SK-N-SH (cell line): ENCODE results near the gene OR13C5. TPM values are rescaled to one million over a fixed set of nuclear protein-coding genes. Genes with fewer than 3 reads are reported as not detected.

Source experiments
- CTCF ChIA-PET: fragments of 300-600, 350-600 bp; formaldehyde crosslinking; extraction: SDS; loops from one replicate; lab custom pipeline; 2021; lab: Yijun Ruan, JAX
- POLR2A ChIA-PET: fragments of 350-600 bp; sonication (Branson Sonifier 250); formaldehyde crosslinking; extraction: SDS; loops from one replicate; lab custom pipeline; 2020; ENCODE audit warnings: antibody characterized with exemption, inconsistent platforms; lab: Yijun Ruan, JAX
- DNase-seq: peaks from one replicate; pipeline ENCODE4 v3.0.0; 2012
- H2AFZ ChIP-seq: fragments of 200-600 bp; sonication (generic); 2 replicates; pipeline ENCODE4 v1.8.1; 2016; ENCODE audit warnings: antibody characterized with exemption, mild to moderate bottlenecking, low read depth
- H3F3A ChIP-seq: fragments of 200-600 bp; sonication (generic); replicated peaks from 2 replicates; pipeline ENCODE3; 2016; ENCODE audit warnings: antibody characterized with exemption, mild to moderate bottlenecking; ENCODE audit not compliant: insufficient read depth
- H3K27ac ChIP-seq, 2 experiments: fragments of 200-500 bp in 1 of 2; fragments of 200-600 bp in 1 of 2; sonication (Bioruptor generic) in 1 of 2; sonication (generic), shearing (Covaris generic) in 1 of 2; 2 replicates each; pipeline versions ENCODE4 v1.5.1 to v1.6.1; 2014 to 2016; ENCODE audit warnings: low read depth in 2 of 2, inconsistent platforms in 1 of 2, low read length in 1 of 2, mild to moderate bottlenecking in 1 of 2, mixed read lengths in 1 of 2
- H3K27me3 ChIP-seq: fragments of 200-600 bp; sonication (generic), shearing (Covaris generic); 2 replicates; pipeline ENCODE4 v1.6.1; 2016; ENCODE audit warnings: mixed run types; ENCODE audit not compliant: insufficient read depth
- H3K36me3 ChIP-seq, 2 experiments: fragments of 200-500 bp in 1 of 2; fragments of 200-600 bp in 1 of 2; sonication (Bioruptor generic) in 1 of 2; sonication (generic) in 1 of 2; replicated peaks in 1 of 2; 2 replicates each; pipeline versions ENCODE3 to v1.5.1; 2014 to 2016; ENCODE audit warnings: low read length in 1 of 2, mild to moderate bottlenecking in 1 of 2; ENCODE audit not compliant: insufficient read depth in 2 of 2, control insufficient read depth in 1 of 2
- H3K4me1 ChIP-seq, 2 experiments: fragments of 200-500 bp in 1 of 2; fragments of 200-600 bp in 1 of 2; sonication (Bioruptor generic) in 1 of 2; sonication (generic), shearing (Covaris generic) in 1 of 2; 2 replicates each; pipeline versions ENCODE4 v1.5.1 to v1.6.1; 2014 to 2016; ENCODE audit warnings: low read depth in 1 of 2, low read length in 1 of 2, mixed run types in 1 of 2; ENCODE audit not compliant: insufficient read depth in 2 of 2, control insufficient read depth in 1 of 2
- H3K4me2 ChIP-seq: fragments of 200-600 bp; sonication (generic), shearing (Covaris generic); 2 replicates; pipeline ENCODE4 v1.6.1; 2017; ENCODE audit warnings: mixed run types
- H3K4me3 ChIP-seq, 2 experiments: fragments of 200-500 bp in 1 of 2; fragments of 200-600 bp in 1 of 2; sonication (Bioruptor generic) in 1 of 2; sonication (generic), shearing (Covaris generic) in 1 of 2; 2 replicates each; pipeline versions ENCODE4 v1.5.1 to v1.8.1; 2014 to 2016; ENCODE audit warnings: low read depth in 2 of 2, inconsistent platforms in 1 of 2, low read length in 1 of 2, mild to moderate bottlenecking in 1 of 2, mixed read lengths in 1 of 2, moderate library complexity in 1 of 2
- H3K79me2 ChIP-seq: fragments of 200-600 bp; sonication (generic); 2 replicates; pipeline ENCODE4 v1.8.1; 2017; ENCODE audit warnings: mild to moderate bottlenecking; ENCODE audit not compliant: insufficient read depth
- H3K9ac ChIP-seq: fragments of 200-600 bp; sonication (generic); 2 replicates; pipeline ENCODE4 v1.6.1; 2017; ENCODE audit warnings: mixed run types
- H3K9me2 ChIP-seq: fragments of 200-600 bp; sonication (generic); 2 replicates; pipeline ENCODE4 v1.6.1; 2017; ENCODE audit warnings: mixed run types
- H3K9me3 ChIP-seq: fragments of 200-600 bp; sonication (generic); 2 replicates; pipeline ENCODE4 v1.6.1; 2017; ENCODE audit warnings: mixed run types, mild to moderate bottlenecking, moderate library complexity
- H4K20me1 ChIP-seq: fragments of 200-600 bp; sonication (generic); 2 replicates; pipeline ENCODE4 v1.6.1; 2017; ENCODE audit warnings: mild to moderate bottlenecking, mixed run types; ENCODE audit not compliant: insufficient read depth
- CTCF ChIP-seq: fragments of 200-600 bp; sonication (generic); IDR thresholded peaks from 2 replicates; pipeline ENCODE4 v1.6.1; 2017; ENCODE audit warnings: antibody characterized with exemption, mild to moderate bottlenecking, moderate library complexity
- ELF1 ChIP-seq: IDR thresholded peaks from 2 replicates; pipeline ENCODE4 v1.4.0; 2012
- EP300 ChIP-seq, 2 experiments: IDR thresholded peaks; 2 replicates each; pipeline versions ENCODE4 v1.4.0 to v1.6.1; 2012; ENCODE audit warnings: borderline replicate concordance in 1 of 2, low read depth in 1 of 2, low read length in 1 of 2
- GABPA ChIP-seq: IDR thresholded peaks from 2 replicates; pipeline ENCODE4 v1.4.0; 2012; ENCODE audit warnings: low read depth, mild to moderate bottlenecking
- MXI1 ChIP-seq: IDR thresholded peaks from 2 replicates; pipeline ENCODE4 v1.6.1; 2012; ENCODE audit warnings: mild to moderate bottlenecking, low read depth, low read length, improper control_type of control experiment
- NFIC ChIP-seq: IDR thresholded peaks from 2 replicates; pipeline ENCODE4 v1.4.0; 2012; ENCODE audit warnings: borderline replicate concordance
- PBX3 ChIP-seq: IDR thresholded peaks from 2 replicates; pipeline ENCODE4; 2012
- POLR2AphosphoS5 ChIP-seq: IDR thresholded peaks from 2 replicates; pipeline ENCODE4 v1.6.1; 2012; ENCODE audit warnings: low read depth, low read length
- REST ChIP-seq: IDR thresholded peaks from 2 replicates; pipeline ENCODE4 v1.6.1; 2012; ENCODE audit warnings: mild to moderate bottlenecking, low read depth, low read length, moderate library complexity
- RXRA ChIP-seq: IDR thresholded peaks from 2 replicates; pipeline ENCODE4 v1.4.0; 2012; ENCODE audit warnings: low read depth, mild to moderate bottlenecking, borderline replicate concordance
- TEAD4 ChIP-seq: IDR thresholded peaks from 2 replicates; pipeline ENCODE4 v1.4.0; 2012; ENCODE audit warnings: mild to moderate bottlenecking, borderline replicate concordance; ENCODE audit not compliant: insufficient read depth
- USF1 ChIP-seq: IDR thresholded peaks from 2 replicates; pipeline ENCODE4 v1.4.0; 2012; ENCODE audit warnings: low read depth, borderline replicate concordance
- USF2 ChIP-seq: fragments of 150-350 bp; IDR thresholded peaks from 2 replicates; pipeline ENCODE4 v1.6.1; 2017; ENCODE audit warnings: antibody characterized with exemption, low read length, low read depth, borderline replicate concordance
- YY1 ChIP-seq: IDR thresholded peaks from 2 replicates; pipeline ENCODE4 v1.4.0; 2012; ENCODE audit warnings: low read depth, mild to moderate bottlenecking
- ZBTB33 ChIP-seq: IDR thresholded peaks from 2 replicates; pipeline ENCODE4 v1.4.0; 2012; ENCODE audit warnings: low read depth, borderline replicate concordance
- WGBS: methylation state at CpG from one replicate; pipeline ENCODE4 v1.1.6; 2017; ENCODE audit warnings: low lambda C conversion rate; 5-methylcytosine and 5-hydroxymethylcytosine counted together
- polyA plus RNA-seq, 3 experiments: library from polyadenylated mRNA; depleted of rRNA; stranded (reverse); fragments of >200 nt; gene quantifications; 2 replicates each; pipeline ENCODE4 v1.2.3, GENCODE V29; 2012

Gene OR13C5
- polyA plus RNA-seq, 1 of the 3 experiments (the other 2 are of a cell fraction): not detected

- ChIA-PET CTCF (no interaction called here), POLR2A (no interaction called here)
- Histone ChIP-seq H3K9me2 (no peaks in the 10 kb centered on the region), H3K4me3 (no peak overlapping the region), H3K9me3 (no peaks in the 10 kb centered on the region), H2AFZ (no peak overlapping the region), H3K36me3 (no peaks in the 10 kb centered on the region), H3K9ac (no peak overlapping the region), H3K4me1 (no peaks in the 10 kb centered on the region), H3K27me3 (no peaks in the 10 kb centered on the region), H3F3A (no peaks in the 10 kb centered on the region), H3K79me2 (no peaks in the 10 kb centered on the region), H4K20me1 (no peaks in the 10 kb centered on the region), H3K27ac (no peak overlapping the region), H3K4me2 (no peak overlapping the region)
- no peak for TF ChIP-seq NFIC
- no peak for TF ChIP-seq GABPA
- 6% methylated on average over 1 of the region's 1 CpG for WGBS
- no peak for DNase-seq
Observed at GRCh38 chr9:104589626-104590025, 9.6 kb downstream of the OR13C5 start.

GRCh38 chr9:104586496-104587180 lies 12.6 kb downstream of the OR13C5 start:
- Histone ChIP-seq H3K27ac (no peak overlapping the region), H3K9me2 (no peaks in the 10 kb centered on the region), H3K4me2 (no peak overlapping the region), H3K27me3 (no peaks in the 10 kb centered on the region), H3K79me2 (no peaks in the 10 kb centered on the region), H2AFZ (no peak overlapping the region), H4K20me1 (no peaks in the 10 kb centered on the region), H3K36me3 (no peaks in the 10 kb centered on the region), H3K4me1 (no peaks in the 10 kb centered on the region), H3K4me3 (no peak overlapping the region), H3F3A (no peaks in the 10 kb centered on the region)
- CTCF ChIA-PET: no interaction called here
- TF ChIP-seq MXI1 (no peak), ELF1 (no peak), YY1 (no peak), TEAD4 (no peak), PBX3 (no peak), GABPA (no peak), EP300 (IDR thresholded peaks at IDR 0.05; ENCODE audit: borderline replicate concordance in 1 of 2, low read depth in 1 of 2, low read length in 1 of 2) (no peak), ZBTB33 (no peak), POLR2AphosphoS5 (no peak), RXRA (no peak), USF1 (no peak), USF2 (no peak), REST (no peak), CTCF (no peak)
- TF ChIP-seq, all 33 proteins: peak for 0
- POLR2A ChIA-PET: no interaction called here
- WGBS: 9% methylated on average over 1 of the region's 1 CpG
- H3K9ac ChIP-seq: no peak overlapping the region
- no peaks in the 10 kb centered on the region for H3K9me3 ChIP-seq
- no peak for DNase-seq
